Measurements from ENCODE around the gene HES4.

Gene HES4

DNA sequence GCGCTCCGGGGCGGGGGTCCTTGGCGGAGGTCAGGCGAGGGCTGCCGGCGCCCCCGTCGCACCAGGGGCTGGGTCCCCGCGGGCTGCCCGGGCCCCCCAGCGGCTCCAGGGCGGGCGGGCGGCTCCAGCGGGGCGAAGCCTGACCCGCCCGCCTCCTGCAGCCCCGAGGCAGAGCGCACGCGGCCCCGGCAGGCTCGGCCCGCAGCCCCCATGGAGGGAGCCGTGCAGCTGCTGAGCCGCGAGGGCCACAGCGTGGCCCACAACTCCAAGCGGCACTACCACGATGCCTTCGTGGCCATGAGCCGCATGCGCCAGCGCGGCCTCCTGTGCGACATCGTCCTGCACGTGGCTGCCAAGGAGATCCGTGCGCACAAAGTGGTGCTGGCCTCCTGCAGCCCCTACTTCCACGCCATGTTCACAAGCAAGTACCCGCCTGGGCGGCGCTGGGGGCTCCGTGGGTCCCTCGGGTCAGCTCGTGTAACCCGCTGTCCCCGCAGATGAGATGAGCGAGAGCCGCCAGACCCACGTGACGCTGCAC is 38.7 kb downstream of the HES4 start:
- no peak for TF ChIP-seq CTCF (IDR thresholded peaks at IDR 0.05; ENCODE audit: low read depth, low read length)
- peak overlapping the region; percentile 68 for H3K4me3 ChIP-seq (ENCODE audit: low read depth, low read length)

DNA sequence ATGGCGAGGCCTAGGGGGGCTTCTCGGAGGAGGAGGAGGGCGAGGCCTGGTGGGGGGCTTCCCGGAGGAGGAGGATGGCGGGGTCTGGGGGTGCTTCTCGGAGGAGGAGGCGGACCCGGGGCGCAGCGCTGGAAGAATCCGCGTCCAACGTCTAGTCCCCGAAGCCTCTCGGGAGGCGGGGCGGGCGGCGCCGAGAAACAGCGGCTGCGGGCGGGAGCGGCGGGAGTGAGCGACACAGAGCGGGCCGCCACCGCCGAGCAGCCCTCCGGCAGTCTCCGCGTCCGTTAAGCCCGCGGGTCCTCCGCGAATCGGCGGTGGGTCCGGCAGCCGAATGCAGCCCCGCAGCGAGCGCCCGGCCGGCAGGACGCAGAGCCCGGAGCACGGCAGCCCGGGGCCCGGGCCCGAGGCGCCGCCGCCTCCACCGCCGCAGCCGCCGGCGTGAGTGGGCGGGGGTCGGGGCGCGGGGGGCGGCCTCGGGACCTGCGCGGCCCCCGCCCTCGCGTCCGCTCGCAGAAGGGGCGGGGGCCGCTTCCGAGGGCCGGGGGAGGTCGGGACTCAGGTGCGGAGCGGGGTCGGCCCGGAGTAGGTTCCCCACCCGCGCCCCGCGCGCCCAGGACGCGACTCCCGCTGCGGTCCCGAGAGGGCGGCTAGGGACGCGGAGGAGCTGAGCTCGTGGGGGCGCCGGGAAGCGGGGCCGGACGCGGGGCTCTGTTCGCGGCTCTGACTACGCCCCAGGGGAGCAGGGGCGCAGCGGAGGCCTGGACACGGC is 39.4 kb downstream of the HES4 start, which contains the start of gene KLHL17:
KLHL17 (plus strand) TSS at position 222 of the 769 bp plus-strand sequence; CDS start at position 332, 110 bp downstream.
- peak within 1 kb of the TSS; percentile 68 for H3K4me3 ChIP-seq (ENCODE audit: low read depth, low read length)
- no peak for TF ChIP-seq CTCF (IDR thresholded peaks at IDR 0.05; ENCODE audit: low read depth, low read length)

- no peak for TF ChIP-seq CTCF (IDR thresholded peaks at IDR 0.05; ENCODE audit: low read depth, low read length)
These were observed 40.0 kb downstream of the HES4 start for GRCh38 chr1:959731-960362.

DNA sequence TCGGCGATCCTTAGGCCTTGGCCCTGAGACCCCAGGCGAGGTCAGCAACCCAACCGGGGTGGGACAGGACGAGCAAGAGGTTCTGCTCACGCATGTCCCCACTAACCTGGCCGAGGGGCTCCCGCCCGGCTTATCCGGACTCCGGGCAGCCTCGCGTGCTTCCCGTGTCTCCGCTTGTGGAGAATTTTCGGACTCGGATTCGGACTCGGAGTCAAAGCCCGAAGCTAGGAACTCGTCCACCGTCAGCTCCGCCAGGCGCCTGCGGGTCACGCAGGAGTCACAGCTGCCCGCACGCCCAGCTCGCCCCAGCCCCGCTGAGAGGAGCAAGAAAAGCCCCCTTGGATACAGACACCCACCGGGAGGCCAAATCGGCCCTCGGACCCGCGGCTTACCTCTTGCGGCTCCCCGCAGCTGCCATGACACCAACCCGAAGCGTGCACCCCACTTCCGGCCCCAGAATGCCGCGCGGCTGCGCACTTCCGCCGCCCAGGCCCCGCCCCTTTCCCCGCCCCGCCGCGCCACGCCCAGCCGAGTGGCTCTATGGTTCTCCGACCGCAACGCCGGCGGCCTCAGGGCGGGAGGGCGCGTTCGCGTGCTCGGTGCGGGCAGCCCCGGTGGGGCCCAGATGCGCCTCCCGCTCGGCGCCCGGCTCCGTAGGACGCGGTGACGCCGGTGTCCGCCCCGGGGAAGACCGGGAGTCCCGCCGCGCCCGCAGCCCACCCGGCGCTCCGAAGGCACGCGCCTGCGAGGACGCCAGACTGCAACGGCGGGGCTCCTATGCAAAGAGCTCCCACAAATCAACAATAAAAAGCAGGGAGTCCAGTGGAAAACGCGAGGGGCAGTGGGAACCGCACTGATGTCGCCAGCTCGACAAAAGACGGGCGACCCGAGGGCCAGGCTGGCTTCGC is 40.8 kb downstream of the HES4 start, which contains the start of gene NOC2L:
NOC2L (minus strand) TSS at position 434 of the 908 bp plus-strand sequence; CDS start at position 418, 16 bp downstream.
- H3K4me3 ChIP-seq (ENCODE audit: low read depth, low read length) = peak within 1 kb of the TSS; percentile 99
- no peak for TF ChIP-seq CTCF (IDR thresholded peaks at IDR 0.05; ENCODE audit: low read depth, low read length)

More at GRCh38 chr1:959731-960362, 40.0 kb downstream of the HES4 start:
- peak overlapping the region; percentile 68 for H3K4me3 ChIP-seq (ENCODE audit: low read depth, low read length)

- H3K4me3 ChIP-seq (ENCODE audit: low read depth, low read length) = no peak overlapping the region
- TF ChIP-seq CTCF (IDR thresholded peaks at IDR 0.05; ENCODE audit: low read depth, low read length) = no peak
These were observed 43.3 kb downstream of the HES4 start for GRCh38 chr1:956636-957035.

- H3K4me3 ChIP-seq (ENCODE audit: low read depth, low read length) = no peak overlapping the region
- TF ChIP-seq CTCF (IDR thresholded peaks at IDR 0.05; ENCODE audit: low read depth, low read length) = no peak
These were observed 44.4 kb downstream of the HES4 start for GRCh38 chr1:955474-955873.
